Keratinocyte (primary cell): Measurements from ENCODE around the gene SLC25A12. TPM values are rescaled to one million over a fixed set of nuclear protein-coding genes. Genes with fewer than 3 reads are reported as not detected.

Experiments used
- DNase-seq: peaks from one replicate; pipeline ENCODE4 v3.0.0-alpha.2; 2011; ENCODE audit warnings: low read depth, missing footprints, low spot score
- FAIRE-seq: peaks from 2 replicates; lab custom pipeline; 2011; peaks lifted over from hg19 to GRCh38; lab: Jason Lieb, UNC
- H2AFZ ChIP-seq: 2 replicates; pipeline ENCODE4 v1.6.0; 2012; ENCODE audit warnings: low read length, control low read depth, inconsistent platforms; ENCODE audit not compliant: control insufficient read depth
- H3K27ac ChIP-seq: 2 replicates; pipeline ENCODE4 v1.5.1; 2011; ENCODE audit warnings: low read length; ENCODE audit not compliant: control insufficient read depth, insufficient read depth
- H3K27me3 ChIP-seq: 3 replicates; pipeline ENCODE4 v1.6.0; 2011; ENCODE audit warnings: low read length; ENCODE audit not compliant: control insufficient read depth, insufficient read depth; ENCODE audit errors: extremely low read depth
- H3K36me3 ChIP-seq, 2 experiments: 2 replicates in 1 of 2; 3 replicates in 1 of 2; pipeline ENCODE4 v1.5.1; 2011; ENCODE audit warnings: low read length in 2 of 2, mild to moderate bottlenecking in 1 of 2; ENCODE audit not compliant: control insufficient read depth in 2 of 2, insufficient read depth in 2 of 2; ENCODE audit errors: extremely low read depth in 1 of 2
- H3K4me1 ChIP-seq: 3 replicates; pipeline ENCODE4 v1.5.1; 2011; ENCODE audit warnings: low read length; ENCODE audit not compliant: control insufficient read depth, insufficient read depth; ENCODE audit errors: extremely low read depth
- H3K4me2 ChIP-seq: 3 replicates; pipeline ENCODE4 v1.6.0; 2011; ENCODE audit warnings: low read depth, low read length; ENCODE audit not compliant: control insufficient read depth, insufficient read depth; ENCODE audit errors: extremely low read depth
- H3K4me3 ChIP-seq, 3 experiments: fragments of 200-600 bp in 1 of 3; sonication (generic) in 1 of 3; 2 replicates in 2 of 3; 3 replicates in 1 of 3; pipeline ENCODE4 v1.5.1; 2011 to 2016; ENCODE audit warnings: low read length in 3 of 3, mild to moderate bottlenecking in 3 of 3, control low read depth in 2 of 3, inconsistent platforms in 1 of 3, low read depth in 1 of 3, mixed read lengths in 1 of 3, mixed run types in 1 of 3, moderate library complexity in 1 of 3; ENCODE audit not compliant: control insufficient read depth in 2 of 3, insufficient read depth in 2 of 3; ENCODE audit errors: extremely low read depth in 1 of 3
- H3K79me2 ChIP-seq: 2 replicates; pipeline ENCODE4 v1.6.0; 2012; ENCODE audit warnings: low read length; ENCODE audit not compliant: control insufficient read depth, insufficient read depth
- H3K9ac ChIP-seq: 3 replicates; pipeline ENCODE4 v1.6.0; 2011; ENCODE audit warnings: low read length; ENCODE audit not compliant: control insufficient read depth, insufficient read depth; ENCODE audit errors: extremely low read depth
- H3K9me1 ChIP-seq: 3 replicates; pipeline ENCODE4 v1.6.0; 2011; ENCODE audit warnings: low read length; ENCODE audit not compliant: control insufficient read depth, insufficient read depth; ENCODE audit errors: extremely low read depth
- H3K9me3 ChIP-seq: 2 replicates; pipeline ENCODE4 v1.5.1; 2012; ENCODE audit warnings: low read depth, low read length; ENCODE audit not compliant: control insufficient read depth
- H4K20me1 ChIP-seq: 3 replicates; pipeline ENCODE4 v1.6.0; 2011; ENCODE audit warnings: low read length; ENCODE audit not compliant: control insufficient read depth, insufficient read depth; ENCODE audit errors: extremely low read depth
- CTCF ChIP-seq, 3 experiments: IDR thresholded peaks in 1 of 3; conservative IDR thresholded peaks in 1 of 3; optimal IDR thresholded peaks in 1 of 3; 2 replicates in 2 of 3; 3 replicates in 1 of 3; pipeline versions ENCODE3 to v1.5.1; 2011; ENCODE audit warnings: low read length in 3 of 3, mild to moderate bottlenecking in 3 of 3, moderate library complexity in 2 of 3, control low read depth in 1 of 3, inconsistent platforms in 1 of 3; ENCODE audit not compliant: insufficient read depth in 2 of 3; ENCODE audit errors: extremely low read depth in 1 of 3
- EZH2 ChIP-seq: IDR thresholded peaks from one replicate; pipeline ENCODE4 v1.6.1; 2012; ENCODE audit warnings: inconsistent platforms, mild to moderate bottlenecking, low read length, moderate library complexity
- dilution Hi-C: fragments of 300-500 bp; cut with MboI; formaldehyde crosslinking; loops from one replicate; pipeline ENCODE4 v1.7.0; 2020; ENCODE audit warnings: low sequenced_read_pairs; ENCODE audit not compliant: extremely low pct_ligation_motif_present
- polyA plus RNA-seq, 5 experiments: library from polyadenylated mRNA; depleted of rRNA in 3 of 5; stranded (reverse) in 3 of 5; stranded (forward) in 1 of 5; unstranded in 1 of 5; fragments of >200 nt; gene quantifications; 1 replicate in 1 of 5; 2 replicates in 3 of 5; 3 replicates in 1 of 5; pipeline versions ENCODE4 v1.2.1 to v1.2.3, GENCODE V29; 2011 to 2012; ENCODE audit warnings: missing spikeins in 2 of 5, low read depth in 1 of 5, low replicate concordance in 1 of 5

Gene SLC25A12
- polyA plus RNA-seq, 1 donor (not counting 4 experiments of a cell fraction or from before 2014, with no cell fraction given): 27.7 TPM

DNA sequence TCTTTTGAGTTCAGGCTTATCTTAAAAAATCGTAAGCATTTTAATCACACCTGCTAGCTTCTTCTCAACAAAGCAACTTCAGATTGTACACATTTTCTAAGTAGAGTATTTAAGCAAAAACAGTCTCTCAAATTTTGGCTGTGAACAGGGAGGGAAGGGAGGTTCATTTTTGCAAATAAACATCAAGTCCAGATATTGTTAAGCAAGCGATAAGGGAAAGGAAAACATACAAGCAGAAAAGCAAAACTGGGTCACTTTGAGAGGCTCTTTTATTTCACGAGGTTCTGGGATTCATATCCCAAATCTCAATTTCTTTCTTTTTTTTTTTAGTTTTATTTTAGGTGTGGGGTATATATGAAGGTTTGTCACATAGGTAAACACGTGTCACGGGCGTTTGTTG lies 79.9 kb downstream of the SLC25A12 start:
- H3K9ac ChIP-seq: no peak overlapping the region
- no peak overlapping the region for H3K27ac ChIP-seq
- no peak overlapping the region for H3K4me2 ChIP-seq
- H3K4me3 ChIP-seq: no peak overlapping the region
- H4K20me1 ChIP-seq: no peaks in the 10 kb centered on the region
- no peaks in the 10 kb centered on the region for H3K9me3 ChIP-seq
- no peak for FAIRE-seq
- no peak for DNase-seq
- H3K4me1 ChIP-seq: no peaks in the 10 kb centered on the region
- H3K9me1 ChIP-seq: no peaks in the 10 kb centered on the region
- no peak overlapping the region for H2AFZ ChIP-seq
- dilution Hi-C loops: no loop called here
- H3K36me3 ChIP-seq: no peaks in the 10 kb centered on the region
- H3K27me3 ChIP-seq: no peaks in the 10 kb centered on the region
- TF ChIP-seq CTCF (optimal IDR thresholded peaks at IDR 0.05 in 1 of 3, IDR thresholded peaks at IDR 0.05 in 1 of 3, conservative IDR thresholded peaks at IDR 0.05 in 1 of 3; ENCODE audit: extremely low read depth in 1 of 3, insufficient read depth in 2 of 3, low read length in 3 of 3) (no peak), EZH2 (no peak)
- H3K79me2 ChIP-seq: no peaks in the 10 kb centered on the region

DNA sequence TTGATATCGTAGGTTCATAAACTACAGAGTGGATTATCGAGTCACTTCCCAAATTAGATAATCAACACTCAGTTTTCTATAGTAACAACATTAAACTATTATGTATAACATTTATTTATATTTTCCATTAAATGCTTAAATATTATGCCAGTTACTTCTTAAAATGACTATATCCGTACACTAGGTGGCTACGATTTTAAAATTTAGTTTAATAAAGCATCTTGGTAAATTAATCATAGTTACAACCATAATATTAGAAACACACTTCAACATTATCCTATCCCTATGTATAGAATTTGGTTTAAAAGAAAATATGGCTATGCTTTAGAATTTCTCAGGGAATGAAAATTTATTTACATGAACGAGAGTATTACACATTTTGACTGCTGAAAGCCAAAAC lies 80.3 kb downstream of the SLC25A12 start:
- FAIRE-seq (no peak), DNase-seq (no peak)
- H3K4me3 ChIP-seq: no peak overlapping the region
- H2AFZ ChIP-seq: no peak overlapping the region
- no peak overlapping the region for H3K27ac ChIP-seq
- no peaks in the 10 kb centered on the region for H3K9me1 ChIP-seq
- no peak overlapping the region for H3K9ac ChIP-seq
- H3K9me3 ChIP-seq: no peaks in the 10 kb centered on the region
- TF ChIP-seq CTCF (optimal IDR thresholded peaks at IDR 0.05 in 1 of 3, IDR thresholded peaks at IDR 0.05 in 1 of 3, conservative IDR thresholded peaks at IDR 0.05 in 1 of 3; ENCODE audit: extremely low read depth in 1 of 3, insufficient read depth in 2 of 3, low read length in 3 of 3) (no peak), EZH2 (no peak)
- no peaks in the 10 kb centered on the region for H3K36me3 ChIP-seq
- H3K4me2 ChIP-seq: no peak overlapping the region
- dilution Hi-C loops: no loop called here
- H3K4me1 ChIP-seq: no peaks in the 10 kb centered on the region
- H4K20me1 ChIP-seq: no peaks in the 10 kb centered on the region
- H3K79me2 ChIP-seq: no peaks in the 10 kb centered on the region
- no peaks in the 10 kb centered on the region for H3K27me3 ChIP-seq
